ENCODE results near the gene MUC5B.

DNA sequence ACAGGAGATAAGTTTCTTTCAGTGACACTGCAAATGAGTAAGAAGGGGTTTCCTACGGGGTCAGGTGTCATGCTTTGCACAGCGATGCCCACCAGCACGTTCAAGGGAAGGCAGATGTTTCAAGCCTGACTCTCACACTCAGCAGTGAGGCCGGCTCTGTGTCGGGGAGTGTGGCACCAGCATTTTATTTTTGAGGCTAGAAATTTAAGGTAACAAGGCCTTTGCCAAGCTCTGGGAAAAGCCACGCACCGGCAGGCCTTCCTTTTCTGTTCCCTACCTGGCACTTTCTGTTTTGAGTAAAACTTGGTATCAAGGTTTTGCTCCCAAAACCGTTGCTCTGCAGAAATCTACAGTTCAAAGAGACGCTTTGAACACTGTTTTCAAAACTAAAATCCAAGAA lies 48.5 kb downstream of the MUC5B start:
- no peak for TF ChIP-seq EZH2 (IDR thresholded peaks at IDR 0.05; ENCODE audit: low read length, missing control alignments)
- TF ChIP-seq, protein P1, sequence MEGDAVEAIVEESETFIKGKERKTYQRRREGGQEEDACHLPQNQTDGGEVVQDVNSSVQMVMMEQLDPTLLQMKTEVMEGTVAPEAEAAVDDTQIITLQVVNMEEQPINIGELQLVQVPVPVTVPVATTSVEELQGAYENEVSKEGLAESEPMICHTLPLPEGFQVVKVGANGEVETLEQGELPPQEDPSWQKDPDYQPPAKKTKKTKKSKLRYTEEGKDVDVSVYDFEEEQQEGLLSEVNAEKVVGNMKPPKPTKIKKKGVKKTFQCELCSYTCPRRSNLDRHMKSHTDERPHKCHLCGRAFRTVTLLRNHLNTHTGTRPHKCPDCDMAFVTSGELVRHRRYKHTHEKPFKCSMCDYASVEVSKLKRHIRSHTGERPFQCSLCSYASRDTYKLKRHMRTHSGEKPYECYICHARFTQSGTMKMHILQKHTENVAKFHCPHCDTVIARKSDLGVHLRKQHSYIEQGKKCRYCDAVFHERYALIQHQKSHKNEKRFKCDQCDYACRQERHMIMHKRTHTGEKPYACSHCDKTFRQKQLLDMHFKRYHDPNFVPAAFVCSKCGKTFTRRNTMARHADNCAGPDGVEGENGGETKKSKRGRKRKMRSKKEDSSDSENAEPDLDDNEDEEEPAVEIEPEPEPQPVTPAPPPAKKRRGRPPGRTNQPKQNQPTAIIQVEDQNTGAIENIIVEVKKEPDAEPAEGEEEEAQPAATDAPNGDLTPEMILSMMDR (conservative IDR thresholded peaks at IDR 0.05 in 1 of 2, IDR thresholded peaks at IDR 0.05 in 1 of 2; ENCODE audit: low read depth in 1 of 2, low read length in 2 of 2) = no peak
